T-helper 22 cell (primary cell): ENCODE data around the gene PRRT1B.
"Not testable (repeated sequence)": the region's sequence is repeated elsewhere in the genome, so short reads cannot be mapped to it uniquely, and the experiment has no call there.

Experiments used
- DNase-seq: peaks from one replicate; pipeline ENCODE4 v3.0.0-alpha.2; 2020; ENCODE audit warnings: low read depth

PRRT1B gene

GRCh38 chr9:131550465-131550864 lies 5.1 kb downstream of the PRRT1B start:
- not testable (repeated sequence) for DNase-seq

- no peak for DNase-seq
These were observed 6.7 kb downstream of the PRRT1B start for GRCh38 chr9:131552030-131552429.

- no peak for DNase-seq
These were observed 8.9 kb downstream of the PRRT1B start for GRCh38 chr9:131554087-131554842.

- DNase-seq: no peak
These were observed 9.6 kb downstream of the PRRT1B start for GRCh38 chr9:131554843-131555351.

GRCh38 chr9:131555841-131556673 lies 10.7 kb downstream of the PRRT1B start:
- no peak for DNase-seq

GRCh38 chr9:131557855-131558548 lies 12.7 kb downstream of the PRRT1B start:
- DNase-seq: no peak

- no peak for DNase-seq
These were observed 14.2 kb downstream of the PRRT1B start for GRCh38 chr9:131559421-131560000.

GRCh38 chr9:131562032-131562959 lies 17.0 kb downstream of the PRRT1B start:
- DNase-seq: no peak

- no peak for DNase-seq
These were observed 20.0 kb downstream of the PRRT1B start for GRCh38 chr9:131565369-131565768.

- no peak for DNase-seq
These were observed 20.8 kb downstream of the PRRT1B start for GRCh38 chr9:131566158-131566557.

GRCh38 chr9:131567910-131568309 lies 22.6 kb downstream of the PRRT1B start:
- DNase-seq: no peak

- no peak for DNase-seq
These were observed 29.7 kb downstream of the PRRT1B start for GRCh38 chr9:131574730-131575640.

- DNase-seq: no peak
These were observed 30.9 kb downstream of the PRRT1B start for GRCh38 chr9:131575946-131576853.

GRCh38 chr9:131577005-131578000 lies 32.0 kb downstream of the PRRT1B start:
- no peak for DNase-seq

- DNase-seq: no peak
These were observed 32.7 kb downstream of the PRRT1B start for GRCh38 chr9:131578021-131578420.

GRCh38 chr9:131578731-131579504 lies 33.6 kb downstream of the PRRT1B start:
- no peak for DNase-seq

- no peak for DNase-seq
These were observed 34.5 kb downstream of the PRRT1B start for GRCh38 chr9:131579789-131580211.
